Tibial nerve (tissue), 4 donors: ENCODE data around the gene ZCCHC17.

Experiments used
- CTCF ChIP-seq, 5 experiments: fragments of 200-600 bp in 3 of 5; fragments of 450-650 bp in 2 of 5; sonication (generic) in 3 of 5; IDR thresholded peaks; one replicate each; pipeline ENCODE4 v1.5.1; 2016 to 2019; ENCODE audit warnings: antibody characterized with exemption in 5 of 5, mild to moderate bottlenecking in 3 of 5, moderate library complexity in 2 of 5
- EP300 ChIP-seq, 2 donors: sonication (generic); formaldehyde crosslinking; IDR thresholded peaks; one replicate each; pipeline ENCODE4 v1.6.1; 2017; ENCODE audit warnings: antibody characterized with exemption in 2 of 2, mild to moderate bottlenecking in 1 of 2
- POLR2A ChIP-seq, 2 donors: fragments of 450-650 bp; IDR thresholded peaks; one replicate each; pipeline ENCODE4 v1.6.1; 2017; ENCODE audit warnings: antibody characterized with exemption in 2 of 2, mild to moderate bottlenecking in 2 of 2, moderate library complexity in 2 of 2

DNA sequence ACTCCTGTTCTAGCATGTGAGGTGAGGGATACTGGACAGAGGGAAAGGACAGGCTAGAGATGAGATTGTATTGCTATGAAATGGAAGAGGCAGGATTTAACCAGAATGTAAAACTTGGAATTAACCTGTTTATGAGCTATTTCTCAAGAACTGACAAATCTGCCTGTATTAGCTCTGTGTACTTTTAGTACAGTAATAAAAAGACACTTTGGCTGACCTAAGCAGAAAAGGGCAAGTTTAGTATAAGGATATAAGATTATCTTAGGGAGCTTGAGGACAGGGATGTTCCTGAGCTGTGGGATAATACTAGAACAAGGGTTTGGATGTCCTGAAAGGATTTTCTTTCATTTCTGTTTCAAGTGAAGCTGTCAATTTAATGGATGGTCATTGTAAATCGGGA lies 11.2 kb downstream of the ZCCHC17 start:
- TF ChIP-seq EP300 (IDR thresholded peaks at IDR 0.05) (no peak), CTCF (IDR thresholded peaks at IDR 0.05) (no peak), POLR2A (IDR thresholded peaks at IDR 0.05) (no peak)
